SK-N-SH (cell line): ENCODE results near the gene ENOPH1. TPM values are rescaled to one million over a fixed set of nuclear protein-coding genes. Genes with fewer than 3 reads are reported as not detected.

Experiments
- CTCF ChIA-PET: fragments of 300-600, 350-600 bp; formaldehyde crosslinking; extraction: SDS; loops from one replicate; lab custom pipeline; 2021; lab: Yijun Ruan, JAX
- POLR2A ChIA-PET: fragments of 350-600 bp; sonication (Branson Sonifier 250); formaldehyde crosslinking; extraction: SDS; loops from one replicate; lab custom pipeline; 2020; ENCODE audit warnings: antibody characterized with exemption, inconsistent platforms; lab: Yijun Ruan, JAX
- DNase-seq: peaks from one replicate; pipeline ENCODE4 v3.0.0; 2012
- H2AFZ ChIP-seq: fragments of 200-600 bp; sonication (generic); 2 replicates; pipeline ENCODE4 v1.8.1; 2016; ENCODE audit warnings: antibody characterized with exemption, mild to moderate bottlenecking, low read depth
- H3F3A ChIP-seq: fragments of 200-600 bp; sonication (generic); replicated peaks from 2 replicates; pipeline ENCODE3; 2016; ENCODE audit warnings: antibody characterized with exemption, mild to moderate bottlenecking; ENCODE audit not compliant: insufficient read depth
- H3K27ac ChIP-seq, 2 experiments: fragments of 200-500 bp in 1 of 2; fragments of 200-600 bp in 1 of 2; sonication (Bioruptor generic) in 1 of 2; sonication (generic), shearing (Covaris generic) in 1 of 2; 2 replicates each; pipeline versions ENCODE4 v1.5.1 to v1.6.1; 2014 to 2016; ENCODE audit warnings: low read depth in 2 of 2, inconsistent platforms in 1 of 2, low read length in 1 of 2, mild to moderate bottlenecking in 1 of 2, mixed read lengths in 1 of 2
- H3K27me3 ChIP-seq: fragments of 200-600 bp; sonication (generic), shearing (Covaris generic); 2 replicates; pipeline ENCODE4 v1.6.1; 2016; ENCODE audit warnings: mixed run types; ENCODE audit not compliant: insufficient read depth
- H3K36me3 ChIP-seq, 2 experiments: fragments of 200-500 bp in 1 of 2; fragments of 200-600 bp in 1 of 2; sonication (Bioruptor generic) in 1 of 2; sonication (generic) in 1 of 2; replicated peaks in 1 of 2; 2 replicates each; pipeline versions ENCODE3 to v1.5.1; 2014 to 2016; ENCODE audit warnings: low read length in 1 of 2, mild to moderate bottlenecking in 1 of 2; ENCODE audit not compliant: insufficient read depth in 2 of 2, control insufficient read depth in 1 of 2
- H3K4me1 ChIP-seq, 2 experiments: fragments of 200-500 bp in 1 of 2; fragments of 200-600 bp in 1 of 2; sonication (Bioruptor generic) in 1 of 2; sonication (generic), shearing (Covaris generic) in 1 of 2; 2 replicates each; pipeline versions ENCODE4 v1.5.1 to v1.6.1; 2014 to 2016; ENCODE audit warnings: low read depth in 1 of 2, low read length in 1 of 2, mixed run types in 1 of 2; ENCODE audit not compliant: insufficient read depth in 2 of 2, control insufficient read depth in 1 of 2
- H3K4me2 ChIP-seq: fragments of 200-600 bp; sonication (generic), shearing (Covaris generic); 2 replicates; pipeline ENCODE4 v1.6.1; 2017; ENCODE audit warnings: mixed run types
- H3K4me3 ChIP-seq, 2 experiments: fragments of 200-500 bp in 1 of 2; fragments of 200-600 bp in 1 of 2; sonication (Bioruptor generic) in 1 of 2; sonication (generic), shearing (Covaris generic) in 1 of 2; 2 replicates each; pipeline versions ENCODE4 v1.5.1 to v1.8.1; 2014 to 2016; ENCODE audit warnings: low read depth in 2 of 2, inconsistent platforms in 1 of 2, low read length in 1 of 2, mild to moderate bottlenecking in 1 of 2, mixed read lengths in 1 of 2, moderate library complexity in 1 of 2
- H3K79me2 ChIP-seq: fragments of 200-600 bp; sonication (generic); 2 replicates; pipeline ENCODE4 v1.8.1; 2017; ENCODE audit warnings: mild to moderate bottlenecking; ENCODE audit not compliant: insufficient read depth
- H3K9ac ChIP-seq: fragments of 200-600 bp; sonication (generic); 2 replicates; pipeline ENCODE4 v1.6.1; 2017; ENCODE audit warnings: mixed run types
- H3K9me2 ChIP-seq: fragments of 200-600 bp; sonication (generic); 2 replicates; pipeline ENCODE4 v1.6.1; 2017; ENCODE audit warnings: mixed run types
- H3K9me3 ChIP-seq: fragments of 200-600 bp; sonication (generic); 2 replicates; pipeline ENCODE4 v1.6.1; 2017; ENCODE audit warnings: mixed run types, mild to moderate bottlenecking, moderate library complexity
- H4K20me1 ChIP-seq: fragments of 200-600 bp; sonication (generic); 2 replicates; pipeline ENCODE4 v1.6.1; 2017; ENCODE audit warnings: mild to moderate bottlenecking, mixed run types; ENCODE audit not compliant: insufficient read depth
- CTCF ChIP-seq: fragments of 200-600 bp; sonication (generic); IDR thresholded peaks from 2 replicates; pipeline ENCODE4 v1.6.1; 2017; ENCODE audit warnings: antibody characterized with exemption, mild to moderate bottlenecking, moderate library complexity
- FOXM1 ChIP-seq: IDR thresholded peaks from 2 replicates; pipeline ENCODE4 v1.4.0; 2012; ENCODE audit warnings: low read depth, mild to moderate bottlenecking
- GABPA ChIP-seq: IDR thresholded peaks from 2 replicates; pipeline ENCODE4 v1.4.0; 2012; ENCODE audit warnings: low read depth, mild to moderate bottlenecking
- IRF3 ChIP-seq: fragments of 150-350 bp; IDR thresholded peaks from 2 replicates; pipeline ENCODE4 v1.6.1; 2016; ENCODE audit warnings: mild to moderate bottlenecking, low read depth, low read length
- RFX5 ChIP-seq: IDR thresholded peaks from 2 replicates; pipeline ENCODE4 v1.6.1; 2012; ENCODE audit warnings: mild to moderate bottlenecking, improper control_type of control experiment, low read length
- RXRA ChIP-seq: IDR thresholded peaks from 2 replicates; pipeline ENCODE4 v1.4.0; 2012; ENCODE audit warnings: low read depth, mild to moderate bottlenecking, borderline replicate concordance
- SIN3A ChIP-seq: IDR thresholded peaks from 2 replicates; pipeline ENCODE4 v1.6.1; 2012; ENCODE audit warnings: low read depth, mild to moderate bottlenecking, low read length, moderate library complexity, borderline replicate concordance
- TAF1 ChIP-seq: IDR thresholded peaks from 2 replicates; pipeline ENCODE4 v1.6.1; 2012; ENCODE audit warnings: low read depth, mild to moderate bottlenecking, low read length, moderate library complexity, borderline replicate concordance
- WGBS: methylation state at CpG from one replicate; pipeline ENCODE4 v1.1.6; 2017; ENCODE audit warnings: low lambda C conversion rate; 5-methylcytosine and 5-hydroxymethylcytosine counted together
- polyA plus RNA-seq, 3 experiments: library from polyadenylated mRNA; depleted of rRNA; stranded (reverse); fragments of >200 nt; gene quantifications; 2 replicates each; pipeline ENCODE4 v1.2.3, GENCODE V29; 2012
- TF ChIP-seq, protein P1 (sequence below): IDR thresholded peaks from 2 replicates; pipeline ENCODE4 v1.4.0; 2012; ENCODE audit warnings: low read depth
- TF ChIP-seq, protein P2 (sequence below): IDR thresholded peaks from 2 replicates; pipeline ENCODE4; 2012

Gene ENOPH1
- polyA plus RNA-seq, 1 of the 3 experiments (the other 2 are of a cell fraction) = 14.9 TPM

DNA sequence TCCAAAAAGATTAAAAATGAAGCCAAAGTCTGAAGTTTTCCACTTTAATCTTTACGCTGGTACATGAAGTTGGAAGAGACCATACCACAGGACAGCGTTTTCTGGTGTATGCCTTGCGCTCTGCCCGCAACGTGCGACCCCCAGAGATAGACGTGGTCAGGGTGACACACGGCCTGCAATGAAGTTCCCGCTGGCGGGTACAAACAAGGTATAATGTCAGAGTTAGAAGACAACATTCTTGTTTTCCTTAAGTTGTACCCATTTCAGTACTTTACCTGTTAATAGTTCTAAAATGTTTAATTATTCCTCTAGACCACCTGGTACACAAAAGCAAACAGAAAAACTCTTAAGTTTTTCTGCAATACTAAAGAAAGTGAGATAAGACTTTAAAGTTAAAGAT lies 4.9 kb upstream of the ENOPH1 start:
- DNase-seq = no peak
- H3K4me1 ChIP-seq = peaks cover 10 to 17% of the 10 kb centered on the region in 2 experiments; a peak in 3 of 4 replicates
- H3K9me3 ChIP-seq = no peaks in the 10 kb centered on the region
- H3K9ac ChIP-seq = no peak overlapping the region
- peaks cover 55% of the 10 kb centered on the region for H3K79me2 ChIP-seq
- peaks cover 63 to 64% of the 10 kb centered on the region in 2 experiments for H3K36me3 ChIP-seq
- TF ChIP-seq RXRA (no peak), GABPA (no peak), IRF3 (no peak), CTCF (no peak), FOXM1 (no peak), RFX5 (no peak)
- TF ChIP-seq, protein P1, sequence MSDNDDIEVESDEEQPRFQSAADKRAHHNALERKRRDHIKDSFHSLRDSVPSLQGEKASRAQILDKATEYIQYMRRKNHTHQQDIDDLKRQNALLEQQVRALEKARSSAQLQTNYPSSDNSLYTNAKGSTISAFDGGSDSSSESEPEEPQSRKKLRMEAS = no peak
- H3K27me3 ChIP-seq = no peaks in the 10 kb centered on the region
- peaks cover 45% of the 10 kb centered on the region for H3F3A ChIP-seq
- ChIA-PET CTCF (no interaction called here), POLR2A (no interaction called here)
- 96% methylated on average over 10 of the region's 10 CpGs for WGBS
- no peak overlapping the region for H2AFZ ChIP-seq
- H3K4me2 ChIP-seq = 0 out of 2 replicates have a peak overlapping the region, but pooled peaks have one; percentile 97
- no peaks in the 10 kb centered on the region for H3K9me2 ChIP-seq
- H3K27ac ChIP-seq = no peak overlapping the region
- peaks cover 65% of the 10 kb centered on the region for H4K20me1 ChIP-seq
- H3K4me3 ChIP-seq = no peak overlapping the region; a peak in 1 of 4 replicates

DNA sequence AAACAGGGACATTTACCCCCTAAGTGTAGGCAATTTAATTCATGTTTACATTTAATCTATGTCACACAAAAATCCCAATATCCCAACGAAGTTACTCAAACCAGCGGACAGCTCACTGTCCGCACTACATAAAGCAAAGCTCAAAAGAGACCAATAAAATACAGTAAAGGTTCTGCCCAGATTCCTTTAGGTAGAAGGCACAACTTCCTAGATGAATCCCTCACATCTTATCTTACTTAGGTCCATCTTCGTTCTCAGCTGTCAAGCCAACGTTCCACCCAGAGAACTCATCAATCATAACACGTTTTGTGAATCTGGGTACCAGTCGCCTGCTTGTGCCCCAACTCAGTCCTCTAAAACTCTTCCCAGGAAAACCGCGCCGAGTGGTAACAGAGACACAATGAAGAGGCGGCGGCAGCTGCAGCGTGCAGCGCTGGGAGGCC lies 1.8 kb upstream of the ENOPH1 start:
- no peak overlapping the region for H2AFZ ChIP-seq
- TF ChIP-seq, protein P2, sequence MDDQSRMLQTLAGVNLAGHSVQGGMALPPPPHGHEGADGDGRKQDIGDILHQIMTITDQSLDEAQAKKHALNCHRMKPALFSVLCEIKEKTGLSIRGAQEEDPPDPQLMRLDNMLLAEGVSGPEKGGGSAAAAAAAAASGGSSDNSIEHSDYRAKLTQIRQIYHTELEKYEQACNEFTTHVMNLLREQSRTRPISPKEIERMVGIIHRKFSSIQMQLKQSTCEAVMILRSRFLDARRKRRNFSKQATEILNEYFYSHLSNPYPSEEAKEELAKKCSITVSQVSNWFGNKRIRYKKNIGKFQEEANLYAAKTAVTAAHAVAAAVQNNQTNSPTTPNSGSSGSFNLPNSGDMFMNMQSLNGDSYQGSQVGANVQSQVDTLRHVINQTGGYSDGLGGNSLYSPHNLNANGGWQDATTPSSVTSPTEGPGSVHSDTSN = no peak
- TF ChIP-seq SIN3A = peak; percentile 68; the same call in 1 of the 2 replicates
- TF ChIP-seq, protein P1 = peak; percentile 54; the same call in 1 of the 2 replicates
- peak; percentile 52; the same call in 1 of the 2 replicates for TF ChIP-seq TAF1
- TF ChIP-seq, all 33 proteins: peak for 3
- H3K79me2 ChIP-seq = peaks cover 86% of the 10 kb centered on the region
- WGBS = 1% methylated on average over 14 of the region's 14 CpGs
- H3K9ac ChIP-seq = peak overlapping the region; percentile 99
- ChIA-PET CTCF (interaction anchor here (0.6 to 2.3 kb wide), 22 partner anchors 9 to 645 kb away, joined by 3 to 15 read pairs (median 4); partner anchors contain the start of gene HNRNPD), POLR2A (interaction anchor here (0.6 to 3.2 kb wide), 9 partner anchors 9 to 606 kb away, joined by 3 to 44 read pairs (median 6); partner anchors contain the start of genes COPS4 and HNRNPD)
- peak overlapping the region; percentile 96 to 99 for H3K4me3 ChIP-seq
- no peaks in the 10 kb centered on the region for H3K27me3 ChIP-seq
- H3K9me2 ChIP-seq = no peaks in the 10 kb centered on the region
- H4K20me1 ChIP-seq = peaks cover 73% of the 10 kb centered on the region
- peaks cover 32% of the 10 kb centered on the region for H3F3A ChIP-seq
- peaks cover 51 to 56% of the 10 kb centered on the region in 2 experiments for H3K36me3 ChIP-seq
- DNase-seq = no peak
- no peaks in the 10 kb centered on the region for H3K9me3 ChIP-seq
- H3K4me2 ChIP-seq = peak overlapping the region; percentile 97
- H3K4me1 ChIP-seq = peaks cover 10 to 28% of the 10 kb centered on the region in 2 experiments; a peak in 3 of 4 replicates
- peak overlapping the region; percentile 95; a peak in 3 of 4 replicates for H3K27ac ChIP-seq
